K562 (cell line): ENCODE results near the gene C1orf21. TPM values are rescaled to one million over a fixed set of nuclear protein-coding genes. Genes with fewer than 3 reads are reported as not detected.
A peak's percentile ranks its signal among the peaks of the same experiment; 100 is the strongest.
"Not testable (repeated sequence)": the region's sequence is repeated elsewhere in the genome, so short reads cannot be mapped to it uniquely, and the experiment has no call there.

Experiments used
- ATAC-seq: fragments of 200-7000 bp; cut with Tn5 transposase; 3 replicates; pipeline ENCODE4 v1.9.1; 2020; ENCODE audit warnings: moderate library complexity
- BruUV-seq: library from RNA; stranded (reverse); fragments of 400-500 nt; replicated peaks from 2 replicates; lab custom pipeline; 2021; lab: Mats Ljungman, UMichigan
- CTCF ChIA-PET: fragments of 300-600 bp; formaldehyde crosslinking; extraction: SDS; loops from one replicate; lab custom pipeline; 2021; ENCODE audit warnings: low intra/inter-chr PET ratio; lab: Yijun Ruan, JAX
- POLR2A ChIA-PET: fragments of 300-600, 350-650 bp; sonication (Branson Sonifier 250); formaldehyde crosslinking; extraction: SDS; loops from one replicate; lab custom pipeline; 2021; ENCODE audit warnings: antibody characterized with exemption, inconsistent platforms; lab: Yijun Ruan, JAX
- DNase-seq, 4 experiments: peaks; one replicate each; pipeline versions ENCODE4 v3.0.0 to v3.0.0-alpha.2; 2011 to 2018; ENCODE audit warnings: low spot score in 3 of 4, mixed read lengths in 3 of 4; ENCODE audit errors: extremely low read depth in 1 of 4
- FAIRE-seq: peaks from 2 replicates; lab custom pipeline; 2011; peaks lifted over from hg19 to GRCh38; lab: Jason Lieb, UNC
- H2AFZ ChIP-seq: 2 replicates; pipeline ENCODE4 v1.6.0; 2011; ENCODE audit warnings: low read depth, low read length, control low read depth, inconsistent platforms
- H3K27ac ChIP-seq: fragments of 200-600 bp; 3 replicates; pipeline ENCODE4 v1.8.0; 2011; ENCODE audit warnings: low read depth, mild to moderate bottlenecking, control low read depth, inconsistent platforms, low read length, moderate library complexity, mixed read lengths; ENCODE audit errors: extremely low read depth
- H3K27me3 ChIP-seq, 2 experiments: fragments of 300-600 bp in 1 of 2; 2 replicates in 1 of 2; 3 replicates in 1 of 2; pipeline versions ENCODE4 v1.6.0 to v1.8.0; 2011; ENCODE audit warnings: inconsistent platforms in 2 of 2, low read length in 2 of 2, mild to moderate bottlenecking in 1 of 2, mixed read lengths in 1 of 2, moderate library complexity in 1 of 2; ENCODE audit not compliant: control insufficient read depth in 2 of 2, insufficient read depth in 2 of 2
- H3K36me3 ChIP-seq: fragments of 300-600 bp; 3 replicates; pipeline ENCODE4 v1.8.0; 2011; ENCODE audit warnings: mild to moderate bottlenecking, low read length, inconsistent platforms; ENCODE audit not compliant: control insufficient read depth, insufficient read depth
- H3K4me1 ChIP-seq, 2 experiments: fragments of 200-600 bp in 1 of 2; replicated peaks in 1 of 2; 2 replicates in 1 of 2; 3 replicates in 1 of 2; pipeline versions ENCODE4 v1.5.1 to v1.8.0; 2011; ENCODE audit warnings: inconsistent platforms in 2 of 2, low read length in 2 of 2, mild to moderate bottlenecking in 1 of 2, mixed read lengths in 1 of 2, moderate library complexity in 1 of 2; ENCODE audit not compliant: control insufficient read depth in 2 of 2, insufficient read depth in 2 of 2
- H3K4me2 ChIP-seq: 2 replicates; pipeline ENCODE4 v1.6.1; 2011; ENCODE audit warnings: low read length, control low read depth, inconsistent platforms, mixed read lengths; ENCODE audit not compliant: insufficient read depth
- H3K4me3 ChIP-seq: fragments of 200-600 bp; sonication (generic), shearing (Covaris generic); 2 replicates; pipeline ENCODE4 v1.5.1; 2016; ENCODE audit warnings: control low read depth, inconsistent platforms
- H3K79me2 ChIP-seq: fragments of 200-600 bp; 3 replicates; pipeline ENCODE4 v1.8.0; 2011; ENCODE audit warnings: low read length, inconsistent platforms; ENCODE audit not compliant: control insufficient read depth, insufficient read depth
- H3K9ac ChIP-seq, 2 experiments: 2 replicates each; pipeline versions ENCODE4 v1.6.0 to v1.6.1; 2011; ENCODE audit warnings: low read depth in 2 of 2, low read length in 2 of 2, control low read depth in 1 of 2, inconsistent platforms in 1 of 2, mild to moderate bottlenecking in 1 of 2, mixed read lengths in 1 of 2; ENCODE audit not compliant: insufficient read depth in 1 of 2
- H3K9me1 ChIP-seq: one replicate; pipeline ENCODE4 v1.6.0; 2011; ENCODE audit warnings: inconsistent platforms, mild to moderate bottlenecking, low read length, moderate library complexity; ENCODE audit not compliant: control insufficient read depth, insufficient read depth
- H3K9me3 ChIP-seq: replicated peaks from 2 replicates; pipeline ENCODE4 v1.5.1; 2011; ENCODE audit warnings: low read depth, low read length, inconsistent platforms; ENCODE audit not compliant: control insufficient read depth, insufficient read depth
- H4K20me1 ChIP-seq: replicated peaks from 2 replicates; pipeline ENCODE4 v1.6.1; 2011; ENCODE audit warnings: low read length, inconsistent platforms, mixed read lengths; ENCODE audit not compliant: control insufficient read depth, insufficient read depth
- C11orf30 ChIP-seq: fragments of 450-650 bp; IDR thresholded peaks from 2 replicates; pipeline ENCODE4 v1.6.1; 2016; ENCODE audit warnings: low read depth, mild to moderate bottlenecking
- CREB5 ChIP-seq: fragments of 250-450 bp; sonication (Bioruptor Pico); IDR thresholded peaks from 2 replicates; pipeline ENCODE4 v1.5.0; 2020; ENCODE audit warnings: mild to moderate bottlenecking
- E2F3 ChIP-seq: fragments of 250-450 bp; sonication (Bioruptor Pico); IDR thresholded peaks from 2 replicates; pipeline ENCODE4 v1.4.0; 2020; ENCODE audit warnings: mild to moderate bottlenecking
- ETV1 ChIP-seq: fragments of 450-650 bp; conservative IDR thresholded peaks from 2 replicates; pipeline ENCODE4 v1.6.1; 2016; ENCODE audit warnings: missing genetic modification characterization, control low read depth, low read depth, missing compliant biosample characterization
- FOXA3 ChIP-seq, 2 experiments: fragments of 450-650 bp in 1 of 2; sonication (generic) in 1 of 2; formaldehyde crosslinking; IDR thresholded peaks in 1 of 2; conservative IDR thresholded peaks in 1 of 2; 2 replicates each; pipeline versions ENCODE4 v1.4.0 to v1.8.0; 2020 to 2022; ENCODE audit warnings: mild to moderate bottlenecking in 2 of 2, missing genetic modification reagents in 1 of 2
- FOXJ2 ChIP-seq: fragments of 200-800 bp; sonication (Bioruptor generic); IDR thresholded peaks from 2 replicates; pipeline ENCODE4 v1.6.1; 2016; ENCODE audit warnings: missing genetic modification characterization, missing compliant biosample characterization
- GTF2F1 ChIP-seq: IDR thresholded peaks from 2 replicates; pipeline ENCODE4 v1.6.1; 2011; ENCODE audit warnings: low read depth, low read length, improper control_type of control experiment
- KAT7 ChIP-seq: sonication (generic); formaldehyde crosslinking; IDR thresholded peaks from 2 replicates; pipeline ENCODE4 v1.8.0; 2022; ENCODE audit warnings: missing genetic modification reagents, mild to moderate bottlenecking, borderline replicate concordance
- MCM3 ChIP-seq: fragments of 450-650 bp; IDR thresholded peaks from 2 replicates; pipeline ENCODE4 v1.6.1; 2016
- NCOA6 ChIP-seq: fragments of 450-650 bp; IDR thresholded peaks from 2 replicates; pipeline ENCODE4 v1.6.1; 2017; ENCODE audit warnings: mild to moderate bottlenecking
- NRF1 ChIP-seq, 2 experiments: fragments of 450-650 bp; IDR thresholded peaks in 1 of 2; conservative IDR thresholded peaks in 1 of 2; 2 replicates each; pipeline ENCODE4 v1.6.1; 2014; ENCODE audit warnings: mild to moderate bottlenecking in 2 of 2
- SUPT5H ChIP-seq: fragments of 450-650 bp; IDR thresholded peaks from 2 replicates; pipeline ENCODE4 v1.6.1; 2016
- TAF1 ChIP-seq: IDR thresholded peaks from 2 replicates; pipeline ENCODE4 v1.6.1; 2011; ENCODE audit warnings: mild to moderate bottlenecking, low read length, moderate library complexity; ENCODE audit not compliant: insufficient read depth, control insufficient read depth, severe bottlenecking; ENCODE audit errors: extremely low read depth
- TARDBP ChIP-seq: fragments of 450-650 bp; IDR thresholded peaks from 2 replicates; pipeline ENCODE4 v1.6.1; 2016
- UBTF ChIP-seq, 2 experiments: IDR thresholded peaks; 2 replicates each; pipeline ENCODE4 v1.6.1; 2012; ENCODE audit warnings: improper control_type of control experiment in 2 of 2, low read depth in 2 of 2, low read length in 2 of 2, borderline replicate concordance in 1 of 2
- ZNF197 ChIP-seq: fragments of 200-800 bp; sonication (Bioruptor generic); IDR thresholded peaks from 2 replicates; pipeline ENCODE4 v1.6.1; 2016; ENCODE audit warnings: low read depth, missing genetic modification characterization, missing compliant biosample characterization
- ZNF347 ChIP-seq: fragments of 450-650 bp; formaldehyde crosslinking; IDR thresholded peaks from 2 replicates; pipeline ENCODE4 v1.4.0; 2020; ENCODE audit warnings: low read depth, mild to moderate bottlenecking, moderate library complexity
- ZNF785 ChIP-seq: fragments of 250-450 bp; sonication (Bioruptor Pico); IDR thresholded peaks from 2 replicates; pipeline ENCODE4 v1.4.0; 2020; ENCODE audit warnings: mild to moderate bottlenecking
- WGBS: fragments of 100-300 bp; shearing (Covaris generic); methylation state at CpG from one replicate; pipeline ENCODE4 v1.1.6; 2016; ENCODE audit warnings: low coverage, mixed read lengths; ENCODE audit not compliant: insufficient coverage; ENCODE audit errors: missing lambda C conversion rate; 5-methylcytosine and 5-hydroxymethylcytosine counted together
- in situ Hi-C: fragments of 300-500 bp; cut with MboI; formaldehyde crosslinking; loops from 4 replicates; pipeline ENCODE4 v1.15.0; 2018; ENCODE audit warnings: inconsistent platforms, mixed read lengths
- intact Hi-C: fragments of 100-400 bp; cut with micrococcal nuclease; formaldehyde crosslinking; loops from 2 replicates; pipeline ENCODE4 v1.14.2; 2022
- polyA plus RNA-seq, 8 experiments: library from polyadenylated mRNA; depleted of rRNA in 4 of 8; stranded (reverse) in 5 of 8; unstranded in 3 of 8; fragments of >200 nt; fragmentation: Nextera tagmentation in 2 of 8; fragmentation: Illumina TruSeq in 1 of 8; extraction: Ambion mirVana in 2 of 8; extraction: Trizol in 1 of 8; gene quantifications; 2 replicates each; pipeline versions ENCODE4 v1.2.1 to v1.2.3, GENCODE V29; 2011 to 2014; ENCODE audit warnings: inconsistent platforms in 1 of 8, missing spikeins in 1 of 8
- total RNA-seq, 7 experiments: library from RNA; depleted of rRNA in 6 of 7; stranded (reverse); fragments of >200 nt in 6 of 7; fragmentation: Illumina TruSeq in 2 of 7; extraction: Trizol in 2 of 7; gene quantifications; 2 replicates each; pipeline versions ENCODE4 v1.2.1 to v1.2.3, GENCODE V29; 2011 to 2021; ENCODE audit warnings: low replicate concordance in 1 of 7

Gene C1orf21
- total and polyA plus RNA-seq, 9 of the 15 experiments (the other 6 are each of a cell fraction or from before 2014, with no cell fraction given) = under 0.01 to 0.31 (median 0.07) TPM

GRCh38 chr1:184386312-184387068 is at the start of gene C1orf21 (continued):
- no peak for TF ChIP-seq C11orf30
- TF ChIP-seq NCOA6 = no peak
- TF ChIP-seq ZNF347 (CRISPR knock-in tag) = no peak
- no peak for TF ChIP-seq FOXJ2 (tag)
- no peak for TF ChIP-seq ZNF785 (CRISPR knock-in tag)
- TF ChIP-seq NRF1 (conservative IDR thresholded peaks at IDR 0.05 in 1 of 2, IDR thresholded peaks at IDR 0.05 in 1 of 2) = peak; percentile 32 to 36; a peak in 1 of 4 replicates
- TF ChIP-seq ZNF197 = no peak
- TF ChIP-seq TARDBP = no peak
- TF ChIP-seq ETV1 (tag) = no peak
- 0 out of 2 replicates have a peak, but pooled peaks have one; percentile 36 for TF ChIP-seq SUPT5H
- TF ChIP-seq TAF1 = no peak
- TF ChIP-seq KAT7 (CRISPR knock-in tag) = no peak
- no peak for TF ChIP-seq GTF2F1
- 0 out of 2 replicates have a peak, but pooled peaks have one; percentile 13 for TF ChIP-seq E2F3 (CRISPR knock-in tag)
- TF ChIP-seq MCM3 = no peak
- TF ChIP-seq CREB5 = no peak
- TF ChIP-seq UBTF (IDR thresholded peaks at IDR 0.05; ENCODE audit: borderline replicate concordance in 1 of 2, low read depth in 2 of 2, low read length in 2 of 2) = 0 out of 4 replicates have a peak, but pooled peaks of 1 of the 2 experiments have one; percentile 32
- no peak for TF ChIP-seq FOXA3 (CRISPR knock-in tag; conservative IDR thresholded peaks at IDR 0.05 in 1 of 2, IDR thresholded peaks at IDR 0.05 in 1 of 2)

- H3K9me1 ChIP-seq, H4K20me1 ChIP-seq, ATAC-seq, BruUV-seq, intact Hi-C loops, H3K9me3 ChIP-seq, H2AFZ ChIP-seq, H3K9ac ChIP-seq, in situ Hi-C loops, CTCF ChIA-PET, H3K4me1 ChIP-seq, H3K27me3 ChIP-seq, FAIRE-seq, DNase-seq, POLR2A ChIA-PET, H3K79me2 ChIP-seq, H3K4me2 ChIP-seq, H3K4me3 ChIP-seq, H3K36me3 ChIP-seq, H3K27ac ChIP-seq: not testable (repeated sequence)
- WGBS = 0% methylated on average over 1 of the region's 1 CpG
These were observed 49.0 kb upstream of the C1orf21 start for GRCh38 chr1:184337865-184338264.
